Astrocyte (in vitro differentiated cells and primary cell): ENCODE data around the gene DMAP1. TPM values are rescaled to one million over a fixed set of nuclear protein-coding genes. Genes with fewer than 3 reads are reported as not detected.

Source experiments
- DNase-seq: peaks from one replicate; pipeline ENCODE4 v3.0.0-alpha.2; 2010; ENCODE audit warnings: low read depth
- FAIRE-seq: peaks from 2 replicates; lab custom pipeline; 2011; peaks lifted over from hg19 to GRCh38; lab: Jason Lieb, UNC
- H2AFZ ChIP-seq: 2 replicates; pipeline ENCODE4 v1.6.0; 2012; ENCODE audit warnings: low read depth, low read length, inconsistent platforms
- H3K27ac ChIP-seq: 2 replicates; pipeline ENCODE4 v1.5.1; 2011; ENCODE audit warnings: low read depth, low read length, inconsistent platforms
- H3K27me3 ChIP-seq: 2 replicates; pipeline ENCODE4 v1.6.0; 2011; ENCODE audit warnings: low read length, inconsistent platforms; ENCODE audit not compliant: insufficient read depth
- H3K36me3 ChIP-seq: 2 replicates; pipeline ENCODE4 v1.5.1; 2011; ENCODE audit warnings: low read length, inconsistent platforms; ENCODE audit not compliant: insufficient read depth
- H3K4me1 ChIP-seq: 2 replicates; pipeline ENCODE4 v1.5.1; 2011; ENCODE audit warnings: low read length, inconsistent platforms; ENCODE audit not compliant: insufficient read depth
- H3K4me2 ChIP-seq: 2 replicates; pipeline ENCODE4 v1.6.0; 2012; ENCODE audit warnings: low read length, inconsistent platforms
- H3K4me3 ChIP-seq: 2 replicates; pipeline ENCODE4 v1.5.1; 2011; ENCODE audit warnings: low read depth, mild to moderate bottlenecking, low read length, inconsistent platforms; ENCODE audit not compliant: insufficient read depth
- H3K79me2 ChIP-seq: 2 replicates; pipeline ENCODE4 v1.6.0; 2012; ENCODE audit warnings: mild to moderate bottlenecking, low read length, inconsistent platforms; ENCODE audit not compliant: insufficient read depth
- H3K9ac ChIP-seq: 2 replicates; pipeline ENCODE4 v1.6.0; 2012; ENCODE audit warnings: mild to moderate bottlenecking, low read length, inconsistent platforms
- H3K9me3 ChIP-seq: 2 replicates; pipeline ENCODE4 v1.5.1; 2012; ENCODE audit warnings: low read depth, mild to moderate bottlenecking, low read length, inconsistent platforms; ENCODE audit not compliant: insufficient read depth
- H4K20me1 ChIP-seq: 2 replicates; pipeline ENCODE4 v1.6.0; 2012; ENCODE audit warnings: low read length, inconsistent platforms; ENCODE audit not compliant: insufficient read depth
- H3K27ac Mint-ChIP-seq: one replicate; pipeline ENCODE4 v1.8.0; 2021; ENCODE audit warnings: mild to moderate bottlenecking, mixed read lengths; ENCODE audit not compliant: unreplicated experiment
- H3K27me3 Mint-ChIP-seq: one replicate; pipeline ENCODE4 v1.8.0; 2021; ENCODE audit warnings: low read depth, mixed read lengths; ENCODE audit not compliant: unreplicated experiment
- H3K36me3 Mint-ChIP-seq: one replicate; pipeline ENCODE4 v1.8.0; 2021; ENCODE audit warnings: low read depth, mixed read lengths; ENCODE audit not compliant: unreplicated experiment
- H3K4me1 Mint-ChIP-seq: one replicate; pipeline ENCODE4 v1.8.0; 2021; ENCODE audit warnings: low read depth, mixed read lengths; ENCODE audit not compliant: unreplicated experiment
- H3K4me3 Mint-ChIP-seq: one replicate; pipeline ENCODE4 v1.8.0; 2021; ENCODE audit warnings: mild to moderate bottlenecking, moderate library complexity, mixed read lengths; ENCODE audit not compliant: unreplicated experiment
- H3K9me3 Mint-ChIP-seq: one replicate; pipeline ENCODE4 v1.8.0; 2021; ENCODE audit warnings: mild to moderate bottlenecking, mixed read lengths; ENCODE audit not compliant: unreplicated experiment
- EZH2 ChIP-seq: IDR thresholded peaks from 2 replicates; pipeline ENCODE4 v1.6.1; 2012; ENCODE audit warnings: mild to moderate bottlenecking, low read length, inconsistent platforms; ENCODE audit not compliant: insufficient read depth
- total RNA-seq: library from RNA; stranded (reverse); gene quantifications from 2 replicates; pipeline ENCODE4 v1.2.1, GENCODE V29; 2021
- TF ChIP-seq, protein P1 (sequence below): IDR thresholded peaks from 2 replicates; pipeline ENCODE4 v1.5.1; 2011; ENCODE audit warnings: low read depth, mild to moderate bottlenecking, inconsistent platforms, low read length, moderate library complexity; ENCODE audit not compliant: insufficient read depth

Gene DMAP1
- total RNA-seq, 1 donor from 2014 or later = 33.8 TPM

GRCh38 chr1:44230796-44231195, 17.5 kb downstream of the DMAP1 start:
- TF ChIP-seq, protein P1, sequence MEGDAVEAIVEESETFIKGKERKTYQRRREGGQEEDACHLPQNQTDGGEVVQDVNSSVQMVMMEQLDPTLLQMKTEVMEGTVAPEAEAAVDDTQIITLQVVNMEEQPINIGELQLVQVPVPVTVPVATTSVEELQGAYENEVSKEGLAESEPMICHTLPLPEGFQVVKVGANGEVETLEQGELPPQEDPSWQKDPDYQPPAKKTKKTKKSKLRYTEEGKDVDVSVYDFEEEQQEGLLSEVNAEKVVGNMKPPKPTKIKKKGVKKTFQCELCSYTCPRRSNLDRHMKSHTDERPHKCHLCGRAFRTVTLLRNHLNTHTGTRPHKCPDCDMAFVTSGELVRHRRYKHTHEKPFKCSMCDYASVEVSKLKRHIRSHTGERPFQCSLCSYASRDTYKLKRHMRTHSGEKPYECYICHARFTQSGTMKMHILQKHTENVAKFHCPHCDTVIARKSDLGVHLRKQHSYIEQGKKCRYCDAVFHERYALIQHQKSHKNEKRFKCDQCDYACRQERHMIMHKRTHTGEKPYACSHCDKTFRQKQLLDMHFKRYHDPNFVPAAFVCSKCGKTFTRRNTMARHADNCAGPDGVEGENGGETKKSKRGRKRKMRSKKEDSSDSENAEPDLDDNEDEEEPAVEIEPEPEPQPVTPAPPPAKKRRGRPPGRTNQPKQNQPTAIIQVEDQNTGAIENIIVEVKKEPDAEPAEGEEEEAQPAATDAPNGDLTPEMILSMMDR = no peak
- TF ChIP-seq EZH2 = no peak
- Histone ChIP-seq H3K79me2 (no peaks in the 10 kb centered on the region), H3K4me2 (no peak overlapping the region), H3K9ac (no peak overlapping the region), H3K36me3 (no peaks in the 10 kb centered on the region), H3K4me3 (no peak overlapping the region), H3K9me3 (no peaks in the 10 kb centered on the region), H4K20me1 (no peaks in the 10 kb centered on the region), H2AFZ (no peak overlapping the region), H3K27ac (no peak overlapping the region), H3K4me1 (no peaks in the 10 kb centered on the region), H3K27me3 (no peaks in the 10 kb centered on the region)
- FAIRE-seq (no peak), DNase-seq (no peak)
- no peak overlapping the region for H3K4me3 Mint-ChIP-seq
- H3K36me3 Mint-ChIP-seq = peaks cover 24% of the 10 kb centered on the region
- no peaks in the 10 kb centered on the region for H3K27me3 Mint-ChIP-seq
- no peak overlapping the region for H3K27ac Mint-ChIP-seq
- H3K9me3 Mint-ChIP-seq = no peaks in the 10 kb centered on the region
- H3K4me1 Mint-ChIP-seq = no peaks in the 10 kb centered on the region

GRCh38 chr1:44233593-44233992, 20.3 kb downstream of the DMAP1 start:
- Histone ChIP-seq H4K20me1 (peaks cover 8% of the 10 kb centered on the region), H3K79me2 (no peaks in the 10 kb centered on the region), H3K4me2 (no peak overlapping the region), H3K27me3 (no peaks in the 10 kb centered on the region), H2AFZ (no peak overlapping the region), H3K4me3 (no peak overlapping the region), H3K36me3 (no peaks in the 10 kb centered on the region), H3K27ac (no peak overlapping the region), H3K9me3 (no peaks in the 10 kb centered on the region), H3K9ac (no peak overlapping the region), H3K4me1 (no peaks in the 10 kb centered on the region)
- peaks cover 2% of the 10 kb centered on the region for H3K9me3 Mint-ChIP-seq
- no peak overlapping the region for H3K27ac Mint-ChIP-seq
- DNase-seq = no peak
- no peak for TF ChIP-seq EZH2
- TF ChIP-seq, protein P1 = no peak
- H3K4me1 Mint-ChIP-seq = peaks cover 7% of the 10 kb centered on the region
- no peak for FAIRE-seq
- H3K27me3 Mint-ChIP-seq = no peaks in the 10 kb centered on the region
- no peak overlapping the region for H3K4me3 Mint-ChIP-seq
- peaks cover 30% of the 10 kb centered on the region for H3K36me3 Mint-ChIP-seq

GRCh38 chr1:44235808-44236207, 22.5 kb downstream of the DMAP1 start:
- no peak for FAIRE-seq
- DNase-seq = no peak
- no peak overlapping the region for H2AFZ ChIP-seq
- H3K4me1 Mint-ChIP-seq = peaks cover 20% of the 10 kb centered on the region
- peaks cover 2% of the 10 kb centered on the region for H3K9me3 Mint-ChIP-seq
- no peak overlapping the region for H3K27ac Mint-ChIP-seq
- no peaks in the 10 kb centered on the region for H3K9me3 ChIP-seq
- no peak overlapping the region for H3K4me2 ChIP-seq
- H3K4me3 Mint-ChIP-seq = no peak overlapping the region
- H3K4me3 ChIP-seq = no peak overlapping the region
- peaks cover 23% of the 10 kb centered on the region for H3K36me3 Mint-ChIP-seq
- no peaks in the 10 kb centered on the region for H3K79me2 ChIP-seq
- no peaks in the 10 kb centered on the region for H3K27me3 ChIP-seq
- H3K27ac ChIP-seq = no peak overlapping the region
- no peak for TF ChIP-seq EZH2
- TF ChIP-seq, protein P1 = no peak
- peaks cover 15% of the 10 kb centered on the region for H3K4me1 ChIP-seq
- no peaks in the 10 kb centered on the region for H3K36me3 ChIP-seq
- peaks cover 8% of the 10 kb centered on the region for H4K20me1 ChIP-seq
- no peaks in the 10 kb centered on the region for H3K27me3 Mint-ChIP-seq
- no peak overlapping the region for H3K9ac ChIP-seq
